H9 (cell line): ENCODE results near the gene ZDHHC11. TPM values are rescaled to one million over a fixed set of nuclear protein-coding genes. Genes with fewer than 3 reads are reported as not detected.

ENCODE experiments used
- DNase-seq: peaks from one replicate; pipeline ENCODE4 v3.0.0-alpha.2; 2017
- H2AFZ ChIP-seq: one replicate; pipeline ENCODE4 v1.6.1; 2013; ENCODE audit warnings: mild to moderate bottlenecking, low read length, control low read depth, moderate library complexity
- H2AK5ac ChIP-seq: 2 replicates; pipeline ENCODE4 v1.6.1; 2013; ENCODE audit warnings: low read length, control low read depth, mixed read lengths; ENCODE audit not compliant: insufficient read length
- H2BK120ac ChIP-seq: one replicate; pipeline ENCODE4 v1.6.1; 2013; ENCODE audit warnings: low read depth, mild to moderate bottlenecking, low read length, control low read depth, inconsistent platforms; ENCODE audit not compliant: poor library complexity, severe bottlenecking
- H2BK12ac ChIP-seq: 2 replicates; pipeline ENCODE4 v1.6.1; 2013; ENCODE audit warnings: low read length, control low read depth, mixed read lengths, low read depth; ENCODE audit not compliant: insufficient read length
- H2BK15ac ChIP-seq: 2 replicates; pipeline ENCODE4 v1.6.1; 2013; ENCODE audit warnings: low read depth, low read length, control low read depth
- H2BK20ac ChIP-seq: one replicate; pipeline ENCODE4 v1.6.1; 2013; ENCODE audit warnings: low read depth, mild to moderate bottlenecking, low read length, control low read depth, inconsistent platforms; ENCODE audit not compliant: poor library complexity, severe bottlenecking
- H2BK5ac ChIP-seq: 2 replicates; pipeline ENCODE4 v1.6.1; 2013; ENCODE audit warnings: low read length, control low read depth, mixed read lengths; ENCODE audit not compliant: insufficient read length
- H3K14ac ChIP-seq: 2 replicates; pipeline ENCODE4 v1.6.1; 2013; ENCODE audit warnings: low read length, control low read depth; ENCODE audit not compliant: insufficient read depth
- H3K18ac ChIP-seq: 2 replicates; pipeline ENCODE4 v1.6.1; 2013; ENCODE audit warnings: low read depth, mild to moderate bottlenecking, mixed read lengths, low read length, control low read depth; ENCODE audit not compliant: insufficient read length
- H3K23ac ChIP-seq: 2 replicates; pipeline ENCODE4 v1.6.1; 2013; ENCODE audit warnings: low read length, control low read depth, mixed read lengths, low read depth; ENCODE audit not compliant: insufficient read length
- H3K23me2 ChIP-seq: 2 replicates; pipeline ENCODE4 v1.6.1; 2013; ENCODE audit warnings: low read depth, mild to moderate bottlenecking, mixed read lengths, low read length, control low read depth; ENCODE audit not compliant: insufficient read length, poor library complexity, severe bottlenecking
- H3K27ac ChIP-seq: 2 replicates; pipeline ENCODE4 v1.5.1; 2013; ENCODE audit warnings: low read length, control low read depth, mixed read lengths, low read depth; ENCODE audit not compliant: insufficient read length
- H3K27me3 ChIP-seq: 2 replicates; pipeline ENCODE4 v1.6.1; 2013; ENCODE audit warnings: low read length, control low read depth, inconsistent platforms; ENCODE audit not compliant: insufficient read depth
- H3K4ac ChIP-seq: 2 replicates; pipeline ENCODE4 v1.6.1; 2013; ENCODE audit warnings: low read depth, mild to moderate bottlenecking, control low read depth, inconsistent platforms, low read length, moderate library complexity
- H3K4me1 ChIP-seq: 2 replicates; pipeline ENCODE4 v1.6.1; 2013; ENCODE audit warnings: low read length, control low read depth, inconsistent platforms; ENCODE audit not compliant: insufficient read depth
- H3K4me2 ChIP-seq: 2 replicates; pipeline ENCODE4 v1.6.1; 2013; ENCODE audit warnings: low read length, control low read depth, mixed read lengths; ENCODE audit not compliant: insufficient read length, insufficient read depth
- H3K56ac ChIP-seq: 2 replicates; pipeline ENCODE4 v1.6.1; 2013; ENCODE audit warnings: low read depth, mild to moderate bottlenecking, mixed read lengths, low read length, control low read depth; ENCODE audit not compliant: insufficient read length
- H3K79me1 ChIP-seq: 2 replicates; pipeline ENCODE4 v1.6.1; 2013; ENCODE audit warnings: low read depth, mild to moderate bottlenecking, moderate library complexity, low read length, control low read depth, inconsistent platforms; ENCODE audit not compliant: insufficient read depth, poor library complexity, severe bottlenecking
- H3K79me2 ChIP-seq: 2 replicates; pipeline ENCODE4 v1.6.1; 2013; ENCODE audit warnings: low read length, control low read depth, inconsistent platforms; ENCODE audit not compliant: insufficient read depth
- H3K9ac ChIP-seq: 2 replicates; pipeline ENCODE4 v1.6.1; 2013; ENCODE audit warnings: low read length, control low read depth, mixed read lengths; ENCODE audit not compliant: insufficient read length; ENCODE audit errors: extremely low read depth
- H3K9me3 ChIP-seq: one replicate; pipeline ENCODE4 v1.6.1; 2013; ENCODE audit warnings: low read depth, low read length, inconsistent platforms; ENCODE audit not compliant: control insufficient read depth
- H3T11ph ChIP-seq: one replicate; pipeline ENCODE4 v1.6.1; 2013; ENCODE audit warnings: mild to moderate bottlenecking, low read length, control low read depth, inconsistent platforms
- H4K20me1 ChIP-seq: one replicate; pipeline ENCODE4 v1.6.1; 2013; ENCODE audit not compliant: control insufficient read depth, insufficient read length, insufficient read depth
- H4K5ac ChIP-seq: 2 replicates; pipeline ENCODE4 v1.6.1; 2013; ENCODE audit warnings: low read depth, mild to moderate bottlenecking, mixed read lengths, low read length, control low read depth; ENCODE audit not compliant: insufficient read length
- H4K8ac ChIP-seq: replicated peaks from 2 replicates; pipeline ENCODE4 v1.6.1; 2013; ENCODE audit warnings: low read length, control low read depth, mixed read lengths, low read depth; ENCODE audit not compliant: insufficient read length
- H4K91ac ChIP-seq: 2 replicates; pipeline ENCODE4 v1.6.1; 2013; ENCODE audit warnings: low read depth, mild to moderate bottlenecking, moderate library complexity, mixed read lengths, low read length, control low read depth; ENCODE audit not compliant: insufficient read length
- H3K27ac Mint-ChIP-seq, 3 experiments: 2 replicates in 2 of 3; 3 replicates in 1 of 3; pipeline ENCODE4 v1.8.0; 2020 to 2021; ENCODE audit warnings: mixed read lengths in 3 of 3, mild to moderate bottlenecking in 1 of 3, moderate library complexity in 1 of 3
- H3K27me3 Mint-ChIP-seq: 2 replicates; pipeline ENCODE4 v1.8.0; 2021; ENCODE audit warnings: low read depth, mild to moderate bottlenecking, moderate library complexity, mixed read lengths
- H3K36me3 Mint-ChIP-seq, 3 experiments: 2 replicates in 2 of 3; 3 replicates in 1 of 3; pipeline ENCODE4 v1.8.0; 2020 to 2021; ENCODE audit warnings: low read depth in 3 of 3, mixed read lengths in 3 of 3; ENCODE audit not compliant: insufficient read depth in 1 of 3
- H3K4me1 Mint-ChIP-seq, 2 experiments: 2 replicates each; pipeline ENCODE4 v1.8.0; 2020; ENCODE audit warnings: mixed read lengths in 2 of 2
- H3K4me3 Mint-ChIP-seq, 2 experiments: 2 replicates in 1 of 2; 3 replicates in 1 of 2; pipeline ENCODE4 v1.8.0; 2020 to 2021; ENCODE audit warnings: mild to moderate bottlenecking in 2 of 2, mixed read lengths in 2 of 2, moderate library complexity in 1 of 2
- H3K9me3 Mint-ChIP-seq, 2 experiments: 2 replicates in 1 of 2; 3 replicates in 1 of 2; pipeline ENCODE4 v1.8.0; 2020; ENCODE audit warnings: mild to moderate bottlenecking in 2 of 2, mixed read lengths in 2 of 2, moderate library complexity in 1 of 2
- WGBS: extraction: QIAGEN DNeasy Blood & Tissue Kit; methylation state at CpG from one replicate; pipeline ENCODE4 v1.1.7; 2013; ENCODE audit warnings: missing lambda C conversion rate, low lambda C conversion rate, mixed read lengths; ENCODE audit not compliant: insufficient read length; ENCODE audit errors: extremely low coverage; 5-methylcytosine and 5-hydroxymethylcytosine counted together
- total RNA-seq: library from RNA; stranded (reverse); gene quantifications from 2 replicates; pipeline ENCODE4 v1.2.1, GENCODE V29; 2021
- TF ChIP-seq, protein P1 (sequence below): fragments of 200-600 bp; sonication (generic); conservative IDR thresholded peaks from 3 replicates; pipeline ENCODE4 v1.8.0; 2021; ENCODE audit warnings: antibody characterized with exemption, mild to moderate bottlenecking

The ZDHHC11 gene
- total RNA-seq, 1 experiment from 2014 or later = 37.6 TPM

GRCh38 chr5:882253-883183 lies 31.7 kb upstream of the ZDHHC11 start:
- Mint-ChIP-seq H3K4me1 (no peaks in the 10 kb centered on the region), H3K4me3 (no peak overlapping the region), H3K27ac (no peak overlapping the region), H3K27me3 (no peaks in the 10 kb centered on the region), H3K9me3 (no peaks in the 10 kb centered on the region; a peak in 2 of 5 replicates), H3K36me3 (peaks cover 74 to 81% (median 78%) of the 10 kb centered on the region in 3 experiments)
- no peak overlapping the region for H3K23ac ChIP-seq
- peaks cover 6% of the 10 kb centered on the region for H3K79me1 ChIP-seq
- H3K4me1 ChIP-seq = no peaks in the 10 kb centered on the region
- peaks cover 5% of the 10 kb centered on the region for H4K20me1 ChIP-seq
- H3K9me3 ChIP-seq = no peaks in the 10 kb centered on the region
- H2BK5ac ChIP-seq = no peak overlapping the region
- no peak overlapping the region for H3K56ac ChIP-seq
- peaks cover 21% of the 10 kb centered on the region; the same call in 1 of the 2 replicates for H3K79me2 ChIP-seq
- no peak overlapping the region for H3T11ph ChIP-seq
- H3K23me2 ChIP-seq = no peaks in the 10 kb centered on the region
- no peak overlapping the region for H2BK15ac ChIP-seq
- no peak overlapping the region for H2AK5ac ChIP-seq
- H3K9ac ChIP-seq = no peak overlapping the region
- no peak overlapping the region for H2AFZ ChIP-seq
- H3K14ac ChIP-seq = no peak overlapping the region
- H3K4me2 ChIP-seq = no peak overlapping the region
- H3K27me3 ChIP-seq = no peaks in the 10 kb centered on the region
- H2BK120ac ChIP-seq = no peak overlapping the region
- H4K8ac ChIP-seq = no peak overlapping the region
- no peak overlapping the region for H3K27ac ChIP-seq
- no peak overlapping the region for H3K18ac ChIP-seq
- DNase-seq = no peak
- H4K5ac ChIP-seq = no peak overlapping the region
- no peak overlapping the region for H3K4ac ChIP-seq
- H2BK20ac ChIP-seq = no peak overlapping the region
- no peak overlapping the region for H4K91ac ChIP-seq
- H2BK12ac ChIP-seq = no peak overlapping the region
- TF ChIP-seq, protein P1, sequence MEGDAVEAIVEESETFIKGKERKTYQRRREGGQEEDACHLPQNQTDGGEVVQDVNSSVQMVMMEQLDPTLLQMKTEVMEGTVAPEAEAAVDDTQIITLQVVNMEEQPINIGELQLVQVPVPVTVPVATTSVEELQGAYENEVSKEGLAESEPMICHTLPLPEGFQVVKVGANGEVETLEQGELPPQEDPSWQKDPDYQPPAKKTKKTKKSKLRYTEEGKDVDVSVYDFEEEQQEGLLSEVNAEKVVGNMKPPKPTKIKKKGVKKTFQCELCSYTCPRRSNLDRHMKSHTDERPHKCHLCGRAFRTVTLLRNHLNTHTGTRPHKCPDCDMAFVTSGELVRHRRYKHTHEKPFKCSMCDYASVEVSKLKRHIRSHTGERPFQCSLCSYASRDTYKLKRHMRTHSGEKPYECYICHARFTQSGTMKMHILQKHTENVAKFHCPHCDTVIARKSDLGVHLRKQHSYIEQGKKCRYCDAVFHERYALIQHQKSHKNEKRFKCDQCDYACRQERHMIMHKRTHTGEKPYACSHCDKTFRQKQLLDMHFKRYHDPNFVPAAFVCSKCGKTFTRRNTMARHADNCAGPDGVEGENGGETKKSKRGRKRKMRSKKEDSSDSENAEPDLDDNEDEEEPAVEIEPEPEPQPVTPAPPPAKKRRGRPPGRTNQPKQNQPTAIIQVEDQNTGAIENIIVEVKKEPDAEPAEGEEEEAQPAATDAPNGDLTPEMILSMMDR = no peak
- WGBS = no CpG with 5 or more reads among the region's 33 CpGs
